ENCODE measurements around the gene ITIH4. TPM values are rescaled to one million over a fixed set of nuclear protein-coding genes. Genes with fewer than 3 reads are reported as not detected.

The ITIH4 gene
- total and polyA plus RNA-seq, 9 of the 15 experiments (the other 6 are each of a cell fraction or from before 2014, with no cell fraction given): 0.09 to 0.62 (median 0.20) TPM; not detected in 6

DNA sequence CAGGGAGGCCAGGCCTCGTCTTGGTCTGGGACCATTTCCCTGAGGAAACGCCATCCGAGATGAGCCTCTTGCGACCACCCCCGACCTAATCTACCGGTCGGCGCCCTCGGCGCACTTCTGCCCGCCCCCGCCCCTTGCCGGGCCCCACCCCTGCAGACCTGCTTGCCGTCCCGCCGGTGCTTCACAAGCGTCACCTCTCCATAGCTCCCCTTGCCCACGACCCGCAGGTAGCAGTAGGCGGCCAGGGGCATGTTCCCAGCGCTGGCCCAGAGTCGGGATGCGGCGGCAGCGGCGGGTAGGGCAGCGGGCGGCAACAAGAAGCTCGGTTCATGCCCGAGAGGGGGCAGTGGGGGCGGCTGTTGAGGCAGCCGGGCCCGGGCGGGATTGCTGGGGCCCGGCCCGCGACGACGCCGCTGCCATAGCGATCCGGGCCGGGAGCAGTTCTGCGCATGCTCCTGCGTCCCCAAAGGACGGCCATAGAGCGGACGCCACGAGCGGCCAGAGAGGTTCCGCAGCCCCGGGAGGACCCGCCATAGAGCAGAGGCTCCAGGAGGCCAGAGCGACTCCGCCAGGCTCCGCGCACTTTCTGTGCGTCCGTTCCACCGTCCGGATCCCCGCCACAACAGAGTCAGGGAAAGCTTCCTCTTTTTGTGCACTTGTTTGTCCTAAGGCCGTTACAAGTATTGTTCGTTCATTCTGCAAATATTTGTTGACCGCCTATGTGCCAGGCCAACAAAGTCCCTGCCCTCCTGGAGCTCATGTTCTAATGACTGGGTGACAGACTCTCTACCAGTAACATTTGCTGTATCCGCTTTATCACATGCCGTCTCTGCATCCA, 59.8 kb downstream of the ITIH4 start, which contains the start of gene NEK4 (continued):
- TF ChIP-seq, protein P1, sequence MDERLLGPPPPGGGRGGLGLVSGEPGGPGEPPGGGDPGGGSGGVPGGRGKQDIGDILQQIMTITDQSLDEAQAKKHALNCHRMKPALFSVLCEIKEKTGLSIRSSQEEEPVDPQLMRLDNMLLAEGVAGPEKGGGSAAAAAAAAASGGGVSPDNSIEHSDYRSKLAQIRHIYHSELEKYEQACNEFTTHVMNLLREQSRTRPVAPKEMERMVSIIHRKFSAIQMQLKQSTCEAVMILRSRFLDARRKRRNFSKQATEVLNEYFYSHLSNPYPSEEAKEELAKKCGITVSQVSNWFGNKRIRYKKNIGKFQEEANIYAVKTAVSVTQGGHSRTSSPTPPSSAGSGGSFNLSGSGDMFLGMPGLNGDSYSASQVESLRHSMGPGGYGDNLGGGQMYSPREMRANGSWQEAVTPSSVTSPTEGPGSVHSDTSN (CRISPR knock-in tag; IDR thresholded peaks at IDR 0.05; ENCODE audit: low read depth): no peak
- TF ChIP-seq, protein P1 (tag; conservative IDR thresholded peaks at IDR 0.05; ENCODE audit: low read depth): no peak
- TF ChIP-seq ZKSCAN8 (CRISPR knock-in tag; IDR thresholded peaks at IDR 0.05) (no peak), KAT8 (IDR thresholded peaks at IDR 0.05; ENCODE audit: low read depth) (no peak), MCM2 (IDR thresholded peaks at IDR 0.05; ENCODE audit: low read depth) (no peak), ZNF175 (CRISPR knock-in tag; IDR thresholded peaks at IDR 0.05; ENCODE audit: low read depth) (no peak), PCBP1 (IDR thresholded peaks at IDR 0.05; ENCODE audit: low read depth, low read length, poor library complexity, severe bottlenecking) (no peak), MED1 (CRISPR knock-in tag; IDR thresholded peaks at IDR 0.05; ENCODE audit: borderline replicate concordance) (no peak), WHSC1 (IDR thresholded peaks at IDR 0.05; ENCODE audit: low read length) (no peak), ZZZ3 (IDR thresholded peaks at IDR 0.05) (0 out of 2 replicates have a peak, but pooled peaks have one; percentile 51), PURB (CRISPR knock-in tag; IDR thresholded peaks at IDR 0.05; ENCODE audit: low read depth) (no peak), CCAR2 (IDR thresholded peaks at IDR 0.05; ENCODE audit: low read depth, low read length) (no peak)
- TF ChIP-seq, protein P2, sequence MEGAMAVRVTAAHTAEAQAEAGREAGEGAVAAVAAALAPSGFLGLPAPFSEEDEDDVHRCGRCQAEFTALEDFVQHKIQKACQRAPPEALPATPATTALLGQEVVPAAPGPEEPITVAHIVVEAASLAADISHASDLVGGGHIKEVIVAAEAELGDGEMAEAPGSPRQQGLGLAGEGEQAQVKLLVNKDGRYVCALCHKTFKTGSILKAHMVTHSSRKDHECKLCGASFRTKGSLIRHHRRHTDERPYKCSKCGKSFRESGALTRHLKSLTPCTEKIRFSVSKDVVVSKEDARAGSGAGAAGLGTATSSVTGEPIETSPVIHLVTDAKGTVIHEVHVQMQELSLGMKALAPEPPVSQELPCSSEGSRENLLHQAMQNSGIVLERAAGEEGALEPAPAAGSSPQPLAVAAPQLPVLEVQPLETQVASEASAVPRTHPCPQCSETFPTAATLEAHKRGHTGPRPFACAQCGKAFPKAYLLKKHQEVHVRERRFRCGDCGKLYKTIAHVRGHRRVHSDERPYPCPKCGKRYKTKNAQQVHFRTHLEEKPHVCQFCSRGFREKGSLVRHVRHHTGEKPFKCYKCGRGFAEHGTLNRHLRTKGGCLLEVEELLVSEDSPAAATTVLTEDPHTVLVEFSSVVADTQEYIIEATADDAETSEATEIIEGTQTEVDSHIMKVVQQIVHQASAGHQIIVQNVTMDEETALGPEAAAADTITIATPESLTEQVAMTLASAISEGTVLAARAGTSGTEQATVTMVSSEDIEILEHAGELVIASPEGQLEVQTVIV (CRISPR knock-in tag; IDR thresholded peaks at IDR 0.05; ENCODE audit: borderline replicate concordance): no peak
- TF ChIP-seq, protein P3, sequence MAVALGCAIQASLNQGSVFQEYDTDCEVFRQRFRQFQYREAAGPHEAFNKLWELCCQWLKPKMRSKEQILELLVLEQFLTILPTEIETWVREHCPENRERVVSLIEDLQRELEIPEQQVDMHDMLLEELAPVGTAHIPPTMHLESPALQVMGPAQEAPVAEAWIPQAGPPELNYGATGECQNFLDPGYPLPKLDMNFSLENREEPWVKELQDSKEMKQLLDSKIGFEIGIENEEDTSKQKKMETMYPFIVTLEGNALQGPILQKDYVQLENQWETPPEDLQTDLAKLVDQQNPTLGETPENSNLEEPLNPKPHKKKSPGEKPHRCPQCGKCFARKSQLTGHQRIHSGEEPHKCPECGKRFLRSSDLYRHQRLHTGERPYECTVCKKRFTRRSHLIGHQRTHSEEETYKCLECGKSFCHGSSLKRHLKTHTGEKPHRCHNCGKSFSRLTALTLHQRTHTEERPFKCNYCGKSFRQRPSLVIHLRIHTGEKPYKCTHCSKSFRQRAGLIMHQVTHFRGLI (CRISPR knock-in tag; IDR thresholded peaks at IDR 0.05): no peak
- TF ChIP-seq, protein P4, sequence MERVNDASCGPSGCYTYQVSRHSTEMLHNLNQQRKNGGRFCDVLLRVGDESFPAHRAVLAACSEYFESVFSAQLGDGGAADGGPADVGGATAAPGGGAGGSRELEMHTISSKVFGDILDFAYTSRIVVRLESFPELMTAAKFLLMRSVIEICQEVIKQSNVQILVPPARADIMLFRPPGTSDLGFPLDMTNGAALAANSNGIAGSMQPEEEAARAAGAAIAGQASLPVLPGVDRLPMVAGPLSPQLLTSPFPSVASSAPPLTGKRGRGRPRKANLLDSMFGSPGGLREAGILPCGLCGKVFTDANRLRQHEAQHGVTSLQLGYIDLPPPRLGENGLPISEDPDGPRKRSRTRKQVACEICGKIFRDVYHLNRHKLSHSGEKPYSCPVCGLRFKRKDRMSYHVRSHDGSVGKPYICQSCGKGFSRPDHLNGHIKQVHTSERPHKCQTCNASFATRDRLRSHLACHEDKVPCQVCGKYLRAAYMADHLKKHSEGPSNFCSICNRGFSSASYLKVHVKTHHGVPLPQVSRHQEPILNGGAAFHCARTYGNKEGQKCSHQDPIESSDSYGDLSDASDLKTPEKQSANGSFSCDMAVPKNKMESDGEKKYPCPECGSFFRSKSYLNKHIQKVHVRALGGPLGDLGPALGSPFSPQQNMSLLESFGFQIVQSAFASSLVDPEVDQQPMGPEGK (CRISPR knock-in tag; IDR thresholded peaks at IDR 0.05; ENCODE audit: borderline replicate concordance): no peak

Data from K562 (cell line).